ENCODE measurements around the gene TMOD2. TPM values are rescaled to one million over a fixed set of nuclear protein-coding genes. Genes with fewer than 3 reads are reported as not detected.

The TMOD2 gene
- total and polyA plus RNA-seq, 2 experiments from 2014 or later = 3.0 to 5.9 TPM

- TF ChIP-seq, protein P1, sequence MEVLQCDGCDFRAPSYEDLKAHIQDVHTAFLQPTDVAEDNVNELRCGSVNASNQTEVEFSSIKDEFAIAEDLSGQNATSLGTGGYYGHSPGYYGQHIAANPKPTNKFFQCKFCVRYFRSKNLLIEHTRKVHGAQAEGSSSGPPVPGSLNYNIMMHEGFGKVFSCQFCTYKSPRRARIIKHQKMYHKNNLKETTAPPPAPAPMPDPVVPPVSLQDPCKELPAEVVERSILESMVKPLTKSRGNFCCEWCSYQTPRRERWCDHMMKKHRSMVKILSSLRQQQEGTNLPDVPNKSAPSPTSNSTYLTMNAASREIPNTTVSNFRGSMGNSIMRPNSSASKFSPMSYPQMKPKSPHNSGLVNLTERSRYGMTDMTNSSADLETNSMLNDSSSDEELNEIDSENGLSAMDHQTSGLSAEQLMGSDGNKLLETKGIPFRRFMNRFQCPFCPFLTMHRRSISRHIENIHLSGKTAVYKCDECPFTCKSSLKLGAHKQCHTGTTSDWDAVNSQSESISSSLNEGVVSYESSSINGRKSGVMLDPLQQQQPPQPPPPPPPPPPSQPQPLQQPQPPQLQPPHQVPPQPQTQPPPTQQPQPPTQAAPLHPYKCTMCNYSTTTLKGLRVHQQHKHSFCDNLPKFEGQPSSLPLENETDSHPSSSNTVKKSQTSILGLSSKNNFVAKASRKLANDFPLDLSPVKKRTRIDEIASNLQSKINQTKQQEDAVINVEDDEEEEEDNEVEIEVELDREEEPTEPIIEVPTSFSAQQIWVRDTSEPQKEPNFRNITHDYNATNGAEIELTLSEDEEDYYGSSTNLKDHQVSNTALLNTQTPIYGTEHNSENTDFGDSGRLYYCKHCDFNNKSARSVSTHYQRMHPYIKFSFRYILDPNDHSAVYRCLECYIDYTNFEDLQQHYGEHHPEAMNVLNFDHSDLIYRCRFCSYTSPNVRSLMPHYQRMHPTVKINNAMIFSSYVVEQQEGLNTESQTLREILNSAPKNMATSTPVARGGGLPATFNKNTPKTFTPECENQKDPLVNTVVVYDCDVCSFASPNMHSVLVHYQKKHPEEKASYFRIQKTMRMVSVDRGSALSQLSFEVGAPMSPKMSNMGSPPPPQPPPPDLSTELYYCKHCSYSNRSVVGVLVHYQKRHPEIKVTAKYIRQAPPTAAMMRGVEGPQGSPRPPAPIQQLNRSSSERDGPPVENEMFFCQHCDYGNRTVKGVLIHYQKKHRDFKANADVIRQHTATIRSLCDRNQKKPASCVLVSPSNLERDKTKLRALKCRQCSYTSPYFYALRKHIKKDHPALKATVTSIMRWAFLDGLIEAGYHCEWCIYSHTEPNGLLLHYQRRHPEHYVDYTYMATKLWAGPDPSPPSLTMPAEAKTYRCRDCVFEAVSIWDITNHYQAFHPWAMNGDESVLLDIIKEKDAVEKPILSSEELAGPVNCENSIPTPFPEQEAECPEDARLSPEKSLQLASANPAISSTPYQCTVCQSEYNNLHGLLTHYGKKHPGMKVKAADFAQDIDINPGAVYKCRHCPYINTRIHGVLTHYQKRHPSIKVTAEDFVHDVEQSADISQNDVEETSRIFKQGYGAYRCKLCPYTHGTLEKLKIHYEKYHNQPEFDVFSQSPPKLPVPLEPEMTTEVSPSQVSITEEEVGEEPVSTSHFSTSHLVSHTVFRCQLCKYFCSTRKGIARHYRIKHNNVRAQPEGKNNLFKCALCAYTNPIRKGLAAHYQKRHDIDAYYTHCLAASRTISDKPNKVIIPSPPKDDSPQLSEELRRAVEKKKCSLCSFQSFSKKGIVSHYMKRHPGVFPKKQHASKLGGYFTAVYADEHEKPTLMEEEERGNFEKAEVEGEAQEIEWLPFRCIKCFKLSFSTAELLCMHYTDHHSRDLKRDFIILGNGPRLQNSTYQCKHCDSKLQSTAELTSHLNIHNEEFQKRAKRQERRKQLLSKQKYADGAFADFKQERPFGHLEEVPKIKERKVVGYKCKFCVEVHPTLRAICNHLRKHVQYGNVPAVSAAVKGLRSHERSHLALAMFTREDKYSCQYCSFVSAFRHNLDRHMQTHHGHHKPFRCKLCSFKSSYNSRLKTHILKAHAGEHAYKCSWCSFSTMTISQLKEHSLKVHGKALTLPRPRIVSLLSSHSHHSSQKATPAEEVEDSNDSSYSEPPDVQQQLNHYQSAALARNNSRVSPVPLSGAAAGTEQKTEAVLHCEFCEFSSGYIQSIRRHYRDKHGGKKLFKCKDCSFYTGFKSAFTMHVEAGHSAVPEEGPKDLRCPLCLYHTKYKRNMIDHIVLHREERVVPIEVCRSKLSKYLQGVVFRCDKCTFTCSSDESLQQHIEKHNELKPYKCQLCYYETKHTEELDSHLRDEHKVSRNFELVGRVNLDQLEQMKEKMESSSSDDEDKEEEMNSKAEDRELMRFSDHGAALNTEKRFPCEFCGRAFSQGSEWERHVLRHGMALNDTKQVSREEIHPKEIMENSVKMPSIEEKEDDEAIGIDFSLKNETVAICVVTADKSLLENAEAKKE (CRISPR knock-in tag; IDR thresholded peaks at IDR 0.05) = no peak
- no peak for TF ChIP-seq JUNB (IDR thresholded peaks at IDR 0.05; ENCODE audit: unreplicated experiment)
- TF ChIP-seq, protein P2, sequence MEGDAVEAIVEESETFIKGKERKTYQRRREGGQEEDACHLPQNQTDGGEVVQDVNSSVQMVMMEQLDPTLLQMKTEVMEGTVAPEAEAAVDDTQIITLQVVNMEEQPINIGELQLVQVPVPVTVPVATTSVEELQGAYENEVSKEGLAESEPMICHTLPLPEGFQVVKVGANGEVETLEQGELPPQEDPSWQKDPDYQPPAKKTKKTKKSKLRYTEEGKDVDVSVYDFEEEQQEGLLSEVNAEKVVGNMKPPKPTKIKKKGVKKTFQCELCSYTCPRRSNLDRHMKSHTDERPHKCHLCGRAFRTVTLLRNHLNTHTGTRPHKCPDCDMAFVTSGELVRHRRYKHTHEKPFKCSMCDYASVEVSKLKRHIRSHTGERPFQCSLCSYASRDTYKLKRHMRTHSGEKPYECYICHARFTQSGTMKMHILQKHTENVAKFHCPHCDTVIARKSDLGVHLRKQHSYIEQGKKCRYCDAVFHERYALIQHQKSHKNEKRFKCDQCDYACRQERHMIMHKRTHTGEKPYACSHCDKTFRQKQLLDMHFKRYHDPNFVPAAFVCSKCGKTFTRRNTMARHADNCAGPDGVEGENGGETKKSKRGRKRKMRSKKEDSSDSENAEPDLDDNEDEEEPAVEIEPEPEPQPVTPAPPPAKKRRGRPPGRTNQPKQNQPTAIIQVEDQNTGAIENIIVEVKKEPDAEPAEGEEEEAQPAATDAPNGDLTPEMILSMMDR (conservative IDR thresholded peaks at IDR 0.05; ENCODE audit: low read depth in 2 of 2) = no peak
Observed at GRCh38 chr15:51809457-51809856, 58.1 kb downstream of the TMOD2 start (continued).

DNA sequence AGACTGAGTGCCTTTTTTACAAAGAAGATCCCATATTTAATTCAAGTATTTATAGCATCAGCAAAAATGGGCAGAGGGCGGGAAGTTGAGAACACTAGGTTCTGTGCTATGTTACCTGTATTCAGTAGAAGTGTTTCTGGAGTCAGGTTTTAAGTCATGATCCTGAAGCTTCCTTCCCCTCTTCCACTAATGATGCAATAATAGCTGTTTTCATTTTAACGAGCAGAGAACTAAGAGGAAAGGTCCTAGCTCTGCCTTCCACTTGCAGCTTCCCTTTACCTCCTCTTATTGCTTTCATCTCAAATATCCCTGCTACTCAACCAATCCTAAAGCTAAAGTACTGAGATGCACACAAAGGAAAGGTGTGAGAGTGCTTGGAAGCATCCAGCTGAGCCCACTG, 61.2 kb downstream of the TMOD2 start:
- H3K27me3 Mint-ChIP-seq (ENCODE audit: insufficient read depth, low read depth, poor library complexity) = no peaks in the 10 kb centered on the region
- ATAC-seq (no peak), DNase-seq (ENCODE audit: low spot score) (no peak)
- H3K4me2 ChIP-seq = no peak overlapping the region
- no peaks in the 10 kb centered on the region for H3K9me2 ChIP-seq (ENCODE audit: insufficient read depth)
- H3F3A ChIP-seq (replicated peaks; ENCODE audit: low read depth) = no peaks in the 10 kb centered on the region
- no peak overlapping the region for H3K4me3 ChIP-seq
- peaks cover 7% of the 10 kb centered on the region; the same call in 2 of the 3 replicates for H3K4me1 Mint-ChIP-seq
- no peaks in the 10 kb centered on the region for H3K4me1 ChIP-seq (ENCODE audit: insufficient read depth)
- no peak overlapping the region for H2AFZ ChIP-seq
- H3K27ac ChIP-seq (ENCODE audit: low read depth) = no peak overlapping the region
- no peak overlapping the region for H3K27ac Mint-ChIP-seq
- no peak overlapping the region for H3K4me3 Mint-ChIP-seq
- H3K36me3 ChIP-seq (ENCODE audit: insufficient read depth) = no peaks in the 10 kb centered on the region
- no peaks in the 10 kb centered on the region for H3K27me3 ChIP-seq (ENCODE audit: insufficient read depth)
- no peaks in the 10 kb centered on the region for H4K20me1 ChIP-seq (replicated peaks; ENCODE audit: insufficient read depth)
- H3K36me3 Mint-ChIP-seq (ENCODE audit: low read depth) = no peaks in the 10 kb centered on the region
- H3K9me3 Mint-ChIP-seq = no peaks in the 10 kb centered on the region
- no peaks in the 10 kb centered on the region for H3K79me2 ChIP-seq (replicated peaks; ENCODE audit: insufficient read depth)
- TF ChIP-seq, protein P1 (CRISPR knock-in tag; IDR thresholded peaks at IDR 0.05) = no peak
